Posterior vena cava (tissue), 2 donors: ENCODE results near the gene FGF23. TPM values are rescaled to one million over a fixed set of nuclear protein-coding genes. Genes with fewer than 3 reads are reported as not detected.
"Not testable (repeated sequence)": the region's sequence is repeated elsewhere in the genome, so short reads cannot be mapped to it uniquely, and the experiment has no call there.

ENCODE experiments used
- DNase-seq: peaks from one replicate; pipeline ENCODE4 v3.0.0-alpha.2; 2020; ENCODE audit warnings: low spot score
- intact Hi-C, 2 donors: fragments of 100-400 bp; cut with DNase I; formaldehyde crosslinking; loops; one replicate each; pipeline versions ENCODE4 v1.14.1 to v1.14.2; 2022 to 2023
- long read RNA-seq, 2 donors: library from polyadenylated mRNA; unstranded; transcript quantifications; one replicate each; pipeline ENCODE4 v2.0.0, GENCODE V29; 2020 to 2021
- total RNA-seq, 2 donors: library from RNA; stranded (reverse); fragmentation: NEBNext Ultra II Directional; extraction: Animal tissue kit (Norgen Biotek cat#: 25700); gene quantifications; one replicate each; pipeline ENCODE4 v1.2.1, GENCODE V29; 2021
- donor health status: DM: yes; HTN: yes; CAD: no.
- donor health status: DM: yes; HTN: yes; CAD: no.

Gene FGF23
- not detected for total RNA-seq
- long read RNA-seq, donor 1, result 0 reads
- long read RNA-seq, donor 2, result 0 reads

DNA sequence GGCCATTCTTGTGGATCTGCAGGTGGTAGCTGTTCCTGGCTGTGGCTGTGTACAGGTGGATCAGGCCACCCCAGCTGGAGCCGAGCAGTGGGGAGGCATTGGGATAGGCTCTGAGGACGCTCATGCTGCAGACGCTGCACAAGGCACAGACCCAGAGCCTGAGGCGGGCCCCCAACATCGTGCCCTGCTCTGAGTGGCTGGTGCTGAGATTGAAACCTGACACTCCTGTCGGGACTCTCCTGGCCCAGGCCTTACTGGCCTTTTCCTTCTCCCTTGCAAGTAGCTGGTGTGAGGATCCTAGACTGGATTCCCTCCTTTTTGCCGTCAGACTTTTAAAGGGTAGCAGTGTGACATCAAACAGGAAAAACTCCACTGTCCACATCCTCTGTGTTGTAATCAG lies at the start of gene FGF23:
Gene FGF23, minus strand, starts transcription at position 308 of the 400 bp plus-strand sequence. Its CDS starts 130 bp downstream, at position 178.
- DNase-seq, result no peak
- intact Hi-C loops, result no loop called here

DNA sequence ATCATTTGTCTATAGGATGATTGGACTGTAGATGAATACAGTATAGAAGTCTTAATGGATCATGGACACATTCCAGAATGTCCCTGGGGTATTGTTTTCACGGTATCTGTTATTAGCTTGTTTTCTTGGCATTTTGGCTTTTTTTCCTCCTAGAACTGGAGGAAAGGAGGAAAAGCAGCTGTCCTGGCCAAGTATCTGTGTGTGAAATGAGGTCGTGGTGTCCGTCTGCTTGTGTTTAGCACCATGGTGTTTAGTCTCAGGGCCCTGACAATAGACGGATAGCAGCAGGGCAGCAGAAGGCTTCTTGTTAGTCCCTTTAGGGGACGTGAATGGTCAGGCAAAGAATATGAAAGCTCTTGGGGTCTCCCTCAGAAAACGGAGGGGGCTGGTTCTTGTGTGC lies 44.9 kb upstream of the FGF23 start:
- intact Hi-C loops, result no loop called here
- no peak for DNase-seq

DNA sequence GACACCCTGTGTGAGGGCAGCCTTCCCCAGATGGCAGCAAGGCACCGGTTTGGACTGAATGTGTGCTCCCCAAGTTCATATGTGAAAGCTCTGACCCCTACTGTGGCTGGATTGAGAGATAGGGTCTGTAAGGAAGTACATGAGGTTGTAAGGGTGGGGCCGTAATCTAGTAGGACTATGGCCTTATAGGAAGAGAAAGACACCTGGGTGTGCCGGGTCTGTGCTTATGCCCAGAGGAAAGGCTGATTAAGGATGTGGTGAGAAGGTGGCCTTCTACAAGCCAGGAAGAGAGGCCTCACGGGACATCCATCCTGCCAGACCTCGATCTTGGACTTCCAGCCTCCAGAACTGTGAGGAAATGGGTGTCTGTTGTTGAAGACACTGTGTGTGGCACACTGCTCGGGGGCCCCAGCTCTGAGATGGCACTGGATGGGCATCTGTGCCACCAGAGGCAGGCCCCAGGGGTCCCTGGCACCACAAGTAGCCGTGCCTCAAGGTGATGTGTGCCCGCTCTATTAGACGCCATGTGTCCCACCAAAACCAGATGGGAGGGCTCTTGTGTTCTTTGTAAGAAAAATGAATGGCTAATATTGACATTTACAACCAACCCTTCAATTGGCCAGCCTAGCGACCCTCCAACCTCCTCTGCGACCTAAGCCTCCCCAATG lies 44.1 kb upstream of the FGF23 start:
- DNase-seq, result no peak
- intact Hi-C loops, result no loop called here

DNA sequence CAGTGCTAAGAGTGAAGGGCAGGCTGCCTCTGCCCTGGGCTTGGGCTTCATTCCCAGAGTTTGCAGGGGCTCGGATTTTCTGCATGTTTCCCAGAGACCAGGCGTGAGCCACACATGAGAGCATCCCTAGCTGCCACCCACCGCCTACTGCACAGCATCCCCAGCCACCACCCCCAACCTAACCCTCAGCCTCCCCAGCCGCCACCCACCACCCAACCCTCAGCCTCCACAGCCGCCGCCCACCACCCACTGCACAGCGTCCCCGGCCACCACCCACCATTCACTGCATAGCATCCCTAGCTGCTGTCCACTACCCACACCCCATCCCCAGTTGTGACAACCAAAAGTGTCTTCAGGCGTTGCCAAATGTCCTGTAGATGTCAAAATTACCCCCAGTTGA lies 43.5 kb upstream of the FGF23 start:
- intact Hi-C loops, result no loop called here
- DNase-seq, result no peak

DNA sequence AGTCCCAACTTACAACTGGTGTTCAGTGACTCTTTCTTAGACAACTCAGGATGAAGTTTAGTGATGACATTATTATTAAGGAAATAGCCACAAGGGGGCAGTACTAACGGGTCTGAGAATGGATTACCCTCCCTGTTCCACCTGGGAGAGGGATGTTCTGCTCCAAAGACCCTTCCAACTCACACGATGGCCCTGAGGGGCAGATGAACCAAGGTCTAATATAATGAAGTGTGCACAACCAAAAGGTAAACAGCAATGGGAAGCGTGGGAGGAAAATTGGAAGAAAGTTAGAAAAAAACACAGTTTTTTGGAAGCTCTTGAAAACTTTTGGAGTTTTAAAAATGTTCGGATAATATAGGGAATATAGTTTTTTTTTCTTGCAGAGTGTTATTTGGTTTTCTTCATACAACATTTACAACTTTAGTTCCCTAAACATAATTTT lies 42.1 kb upstream of the FGF23 start:
- intact Hi-C loops, result no loop called here
- DNase-seq, result no peak

DNA sequence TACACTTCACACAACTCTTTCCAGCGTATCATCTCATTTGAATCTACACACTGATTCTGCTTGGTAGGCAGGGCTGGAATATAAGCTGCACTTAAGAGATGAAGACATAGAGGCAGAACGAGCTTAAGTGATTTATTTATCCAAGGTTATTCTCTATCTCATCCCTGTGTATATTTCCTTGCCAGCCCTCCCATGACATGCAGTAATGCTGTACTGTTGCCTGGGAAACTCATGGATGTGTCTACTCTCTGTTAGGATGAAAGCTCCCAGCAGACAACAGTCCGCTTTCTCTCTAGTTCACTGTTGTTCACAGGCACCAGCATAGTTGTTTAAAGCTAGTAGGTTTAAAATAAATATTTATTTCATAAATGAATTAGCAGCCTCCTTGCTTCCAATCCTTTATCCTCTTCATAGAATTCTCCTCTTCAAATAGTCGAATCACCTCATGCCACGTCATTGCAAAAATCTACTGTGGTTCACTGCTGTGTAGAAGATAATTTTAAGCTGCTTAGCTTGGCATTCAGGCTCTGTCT lies 40.7 kb upstream of the FGF23 start:
- intact Hi-C loops, result no loop called here
- no peak for DNase-seq

DNA sequence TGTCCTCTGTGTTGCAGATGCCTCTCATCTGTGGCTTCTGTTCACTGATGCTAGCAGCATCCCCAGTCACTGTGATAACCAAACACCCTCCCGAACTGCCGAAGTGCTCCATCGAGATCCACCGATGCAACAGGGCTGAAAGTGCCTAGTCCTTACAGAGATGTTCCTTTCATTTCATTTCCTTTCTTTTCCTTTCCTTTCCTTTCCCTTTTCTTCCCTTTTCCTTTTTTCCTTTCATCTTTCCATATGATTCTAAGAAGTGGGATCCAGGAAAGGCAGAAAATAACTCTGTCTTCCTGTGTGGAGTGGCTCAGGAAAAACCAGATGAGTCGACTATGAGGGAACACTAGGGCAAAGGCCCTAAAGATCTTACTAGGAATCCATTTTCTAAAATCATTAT lies 39.4 kb upstream of the FGF23 start:
- intact Hi-C loops, result no loop called here
- no peak for DNase-seq

DNA sequence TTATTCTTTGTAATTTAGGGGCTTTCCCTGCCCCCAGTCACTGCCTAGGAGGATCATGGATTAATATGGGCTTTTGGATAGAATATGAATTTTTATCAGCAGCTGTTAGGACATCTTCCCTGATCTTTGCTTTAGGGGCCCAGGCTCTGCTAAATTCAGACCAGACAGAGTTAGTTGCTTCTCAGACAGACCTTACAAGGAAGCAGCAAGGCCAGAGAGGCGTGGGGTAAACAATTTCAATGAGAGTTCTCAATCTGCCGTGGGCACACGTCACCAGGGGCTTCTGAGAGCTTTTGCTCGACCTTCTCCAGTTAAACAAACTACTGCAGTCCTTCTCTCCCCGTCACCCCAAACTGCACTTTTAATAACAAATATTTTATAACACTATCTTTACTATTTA lies 38.4 kb upstream of the FGF23 start:
- intact Hi-C loops, result no loop called here
- DNase-seq, result no peak

DNA sequence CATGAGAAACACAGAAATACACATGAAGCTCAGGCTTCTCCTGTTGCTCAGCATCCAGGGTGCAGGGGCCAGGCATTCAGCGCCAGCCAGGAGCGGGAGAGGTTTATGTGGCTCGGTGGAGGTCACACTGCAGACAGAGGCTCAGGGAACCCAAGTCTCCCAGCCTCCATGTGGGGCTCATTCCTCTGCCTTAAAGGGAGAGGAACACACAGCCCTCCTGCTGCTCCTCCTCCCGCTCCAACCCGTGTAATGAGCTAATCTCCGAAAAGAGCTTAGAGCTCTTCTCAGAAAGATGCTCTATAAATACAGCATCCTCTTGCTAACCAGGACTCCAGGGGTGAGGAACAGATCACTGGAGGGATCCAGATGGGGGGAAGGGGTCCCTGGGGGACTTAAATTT lies 37.9 kb upstream of the FGF23 start:
- intact Hi-C loops, result no loop called here
- no peak for DNase-seq

DNA sequence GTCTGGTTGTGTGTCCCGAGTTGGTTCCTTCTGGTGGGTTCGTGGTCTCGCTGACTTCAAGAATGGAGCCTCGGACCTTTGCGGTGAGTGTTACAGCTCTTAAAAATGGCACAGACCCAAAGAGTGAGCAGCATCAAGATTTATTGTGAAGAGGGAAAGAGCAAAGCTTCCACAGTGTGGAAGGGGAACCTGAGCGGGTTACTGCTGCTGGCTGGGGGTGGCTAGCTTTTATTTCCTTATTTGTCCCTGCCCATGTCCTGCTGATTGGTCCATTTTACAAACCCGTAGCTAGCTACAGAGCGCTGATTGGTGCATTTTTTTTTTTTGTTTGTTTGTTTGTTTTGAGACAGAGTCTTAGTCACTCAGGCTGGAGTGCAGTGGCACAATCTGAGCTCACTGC lies 36.8 kb upstream of the FGF23 start:
- DNase-seq, result no peak
- intact Hi-C loops, result no loop called here

DNA sequence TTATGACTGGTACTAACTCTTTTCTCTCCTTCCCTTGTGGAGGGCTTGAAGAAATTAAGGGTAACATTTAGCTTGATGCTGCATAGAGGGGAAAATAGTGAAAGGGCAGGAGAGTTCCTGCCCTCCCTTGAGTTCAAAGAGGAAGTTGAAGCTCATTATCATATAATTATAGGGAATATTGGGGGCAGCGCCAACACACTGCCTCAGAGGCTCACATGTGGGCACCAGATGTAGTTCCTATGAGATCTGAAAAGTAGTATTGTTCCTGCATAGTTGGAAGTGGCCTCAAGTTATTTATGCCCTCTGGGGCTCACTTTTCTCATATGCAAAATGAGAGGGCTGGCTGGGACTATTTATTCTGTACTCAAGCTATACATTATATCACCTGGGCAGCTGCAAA lies 33.0 kb upstream of the FGF23 start:
- DNase-seq, result no peak
- intact Hi-C loops, result no loop called here

DNA sequence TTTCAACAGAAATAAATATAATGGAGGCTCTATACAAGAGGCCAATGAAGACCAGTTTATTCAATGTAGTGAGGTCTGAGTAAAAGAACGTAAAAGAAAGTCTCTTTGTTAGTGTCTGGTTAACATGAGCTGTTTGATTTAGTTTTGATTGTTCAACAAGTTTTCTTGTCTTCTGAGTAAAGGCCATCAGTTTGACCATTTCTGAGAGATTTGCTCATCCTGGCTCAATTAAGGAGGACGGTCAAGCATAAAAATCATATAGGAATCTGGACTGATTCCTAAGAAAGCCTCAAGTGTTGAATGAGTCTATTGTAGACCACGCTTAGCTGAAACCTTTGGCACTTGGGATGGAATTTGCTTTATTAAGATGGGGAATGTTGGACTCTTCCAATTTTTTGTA lies 32.5 kb upstream of the FGF23 start:
- intact Hi-C loops, result no loop called here
- no peak for DNase-seq

DNA sequence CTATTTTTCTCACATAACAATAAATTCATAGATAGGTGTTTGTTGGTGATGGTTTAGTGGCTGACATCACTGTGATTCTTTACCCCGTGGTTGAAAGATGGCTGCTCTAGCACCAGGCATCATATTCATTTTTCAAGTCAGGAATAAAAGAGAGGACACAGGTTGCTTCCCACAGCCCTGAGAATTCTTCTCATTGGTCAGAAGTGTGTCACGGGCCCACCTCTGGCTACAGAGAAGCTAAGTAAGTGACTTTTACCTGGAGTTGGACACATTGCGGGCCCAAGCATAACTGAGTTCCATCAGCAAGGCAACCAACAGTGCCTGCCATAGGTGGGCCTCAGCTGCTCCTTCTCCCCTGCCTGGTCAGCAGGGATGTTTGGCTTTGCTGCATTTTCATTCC lies 27.6 kb upstream of the FGF23 start:
- intact Hi-C loops, result no loop called here

DNA sequence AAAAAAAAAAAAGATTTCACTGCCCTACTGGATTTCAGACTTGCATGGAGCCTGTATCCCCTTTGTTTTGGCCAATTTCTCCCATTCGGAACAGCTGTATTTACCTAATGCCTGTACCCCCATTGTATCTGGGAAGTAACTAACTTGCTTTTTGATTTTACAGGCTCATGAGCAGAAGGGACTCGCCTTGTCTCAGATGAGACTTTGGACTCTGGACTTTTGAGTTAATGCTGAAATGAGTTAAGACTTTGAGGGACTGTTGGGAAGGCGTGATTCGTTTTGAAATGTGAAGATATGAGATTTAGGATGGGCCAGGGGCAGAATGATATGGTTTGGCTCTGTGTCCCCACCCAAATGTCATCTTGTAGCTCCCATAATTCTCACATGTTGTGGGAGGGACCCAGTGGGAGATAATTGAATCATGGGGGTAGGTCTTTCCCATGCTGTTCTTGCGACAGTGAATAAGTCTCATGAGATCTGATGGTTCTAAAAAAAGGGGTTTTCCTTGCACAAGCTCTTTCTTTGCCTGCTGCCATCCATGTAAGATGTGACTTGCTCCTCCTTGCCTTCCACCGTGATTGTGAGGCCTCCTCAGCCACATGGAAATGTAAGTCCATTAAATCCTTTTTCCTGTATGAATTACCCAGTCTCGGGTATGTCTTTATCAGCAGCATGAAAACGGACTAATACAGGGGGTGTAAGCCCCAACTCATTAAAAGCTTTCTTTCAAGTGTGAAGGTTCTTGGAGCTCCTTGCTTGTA lies 25.5 kb upstream of the FGF23 start:
- intact Hi-C loops, DNase-seq: not testable (repeated sequence)

More for the DNA sequence above, 27.6 kb upstream of the FGF23 start:
- DNase-seq, result no peak

DNA sequence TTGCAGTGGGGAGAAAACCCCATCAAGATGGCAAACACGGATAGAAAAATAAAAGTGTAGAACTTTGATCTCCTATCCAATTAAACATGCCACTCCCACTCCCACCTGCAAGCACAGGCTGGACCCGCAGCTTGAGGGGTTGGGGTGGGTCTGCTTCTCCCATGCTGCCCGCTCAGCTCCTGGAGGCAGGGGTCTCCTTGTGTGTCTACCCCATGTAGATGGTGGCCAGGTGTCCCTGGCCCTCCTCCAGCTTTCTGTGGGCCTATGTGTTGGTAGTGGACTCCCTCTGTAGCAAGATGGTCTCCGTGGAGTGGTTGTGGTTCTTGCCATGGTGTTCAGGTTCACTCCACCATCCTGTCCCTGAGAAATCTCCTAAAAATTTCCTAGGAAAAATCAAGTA lies 23.5 kb upstream of the FGF23 start:
- intact Hi-C loops, result no loop called here
- DNase-seq, result no peak

DNA sequence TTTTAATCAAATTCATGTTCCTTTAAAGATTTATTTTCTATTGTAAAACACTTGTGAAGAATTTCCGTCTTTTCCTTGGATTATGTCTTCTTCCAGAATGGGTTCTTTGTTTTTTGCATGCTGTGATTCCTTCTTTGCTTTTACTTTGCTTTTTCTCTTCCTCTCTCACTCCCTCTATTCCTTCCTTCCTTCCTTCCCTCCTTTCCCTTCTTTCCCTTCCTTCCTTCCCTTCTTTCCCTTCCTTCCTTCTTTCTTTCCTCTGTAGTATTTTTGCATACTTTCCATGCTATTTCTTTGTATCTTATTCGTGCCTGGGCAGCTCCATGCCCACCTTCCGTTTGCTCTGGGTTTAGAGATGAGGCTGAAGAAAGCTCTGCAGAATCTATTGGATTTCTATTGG lies 21.6 kb upstream of the FGF23 start:
- intact Hi-C loops, result no loop called here
- DNase-seq, result no peak

DNA sequence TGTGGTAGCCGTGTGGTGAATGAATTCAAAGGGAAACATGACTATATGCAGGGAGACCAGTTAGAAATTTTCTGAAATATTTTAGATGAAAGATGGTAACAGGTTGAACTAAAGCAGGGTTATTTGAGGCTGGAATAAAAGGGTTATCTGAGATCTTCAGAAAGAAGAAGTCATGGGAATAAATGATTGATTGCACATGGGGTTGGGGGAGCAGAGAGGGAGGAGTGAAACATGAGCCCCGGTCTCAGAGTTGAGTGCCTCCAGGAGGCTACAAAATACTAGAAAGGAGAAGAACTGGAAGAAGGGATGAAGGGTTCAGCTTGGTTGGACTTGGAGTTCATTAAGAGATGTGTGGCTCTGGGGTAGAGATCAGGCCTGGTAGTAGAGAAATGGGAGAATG lies 16.3 kb upstream of the FGF23 start:
- no peak for DNase-seq
- intact Hi-C loops, result no loop called here

DNA sequence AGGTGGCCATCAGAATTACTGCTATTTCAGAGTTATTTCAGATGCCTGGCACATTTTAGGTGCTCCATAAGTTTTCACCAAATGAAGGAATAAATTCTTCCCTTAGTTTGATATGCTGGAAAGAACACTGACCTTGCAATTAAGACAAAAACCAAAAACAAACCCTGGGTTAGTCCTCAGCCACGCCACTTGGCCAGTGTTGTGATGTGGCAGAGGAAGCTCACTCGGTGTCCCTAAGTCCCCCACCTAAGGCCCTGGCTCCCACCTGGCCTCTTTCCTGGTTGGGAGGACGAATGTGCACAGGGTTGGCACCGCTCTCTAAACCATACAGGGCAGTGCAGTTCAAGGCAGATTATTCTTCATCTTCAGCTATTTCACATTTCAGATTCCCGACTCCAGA lies 13.7 kb upstream of the FGF23 start:
- no peak for DNase-seq
- intact Hi-C loops, result no loop called here

DNA sequence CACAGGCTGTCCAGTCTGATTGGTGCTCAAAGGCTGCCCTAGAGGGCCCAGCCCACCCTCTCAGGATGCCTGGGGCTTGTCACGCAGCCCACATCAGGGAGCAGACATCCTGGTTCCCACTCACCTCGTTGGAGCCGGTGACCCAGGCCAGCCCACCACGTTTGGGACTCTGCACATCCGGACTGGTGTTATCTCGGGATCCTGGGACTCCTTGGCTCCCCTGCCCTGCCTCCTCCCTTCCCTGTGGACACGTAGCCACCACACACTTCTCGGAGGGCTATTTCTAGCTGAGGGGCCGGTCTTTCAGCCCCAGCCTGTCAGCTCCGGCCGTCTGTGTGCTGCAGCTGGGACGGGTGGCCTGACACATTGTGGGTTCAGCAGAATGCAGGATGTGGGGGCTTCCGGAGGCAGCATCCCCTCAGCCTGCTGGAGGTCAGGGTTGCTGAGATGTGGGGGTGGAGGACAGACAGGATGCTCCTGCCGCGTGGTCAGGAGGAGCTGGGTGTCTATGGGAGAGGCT lies 12.8 kb upstream of the FGF23 start:
- intact Hi-C loops, result loop anchor here in 1 of 2 donors (1.0 kb wide), 1 partner anchor 37 kb away; no protein-coding TSS in a partner anchor
- DNase-seq, result no peak

DNA sequence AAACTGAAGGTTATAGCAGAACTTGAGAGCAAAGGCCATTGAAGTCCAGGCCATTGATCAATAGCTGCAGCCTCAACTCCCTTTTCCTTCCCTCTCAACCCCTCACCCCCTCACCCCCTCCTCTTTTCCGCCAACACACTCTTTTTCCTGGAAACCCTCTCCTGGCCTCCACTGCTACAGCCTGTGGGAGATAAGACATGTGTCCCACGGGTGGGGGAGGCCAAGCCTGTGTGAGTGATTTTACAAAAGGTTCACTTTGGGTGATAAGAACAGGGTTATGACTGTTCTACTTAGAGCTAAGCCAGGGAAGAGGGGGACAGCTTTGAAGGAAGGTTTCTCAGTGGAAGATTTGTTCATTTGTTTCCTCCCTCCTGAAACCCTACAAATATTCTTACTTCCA lies 9.2 kb upstream of the FGF23 start:
- no peak for DNase-seq
- intact Hi-C loops, result no loop called here

DNA sequence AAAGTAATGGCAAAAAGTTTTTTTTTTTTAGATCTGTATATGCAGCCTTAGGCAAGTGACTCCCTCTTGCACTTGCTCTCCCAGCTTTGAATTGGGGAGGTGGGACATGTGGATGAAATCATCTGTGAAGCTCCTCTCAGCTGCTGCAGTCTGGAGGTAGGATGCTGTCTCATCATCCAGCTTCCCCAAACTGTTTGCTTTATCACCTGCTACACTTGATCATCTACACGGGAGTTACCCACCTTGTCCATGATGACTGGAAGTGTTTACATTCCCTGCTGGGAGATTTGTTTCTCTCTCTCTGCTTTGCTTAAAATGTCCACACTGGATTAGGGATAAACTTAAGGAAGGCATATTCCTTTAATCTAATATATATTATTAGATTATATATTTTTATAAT lies 8.5 kb upstream of the FGF23 start:
- intact Hi-C loops, result no loop called here
- no peak for DNase-seq
